ENCODE results near the gene DNAJB8. TPM values are rescaled to one million over a fixed set of nuclear protein-coding genes. Genes with fewer than 3 reads are reported as not detected.
A peak's percentile ranks its signal among the peaks of the same experiment; 100 is the strongest.

The DNAJB8 gene
- total RNA-seq, 3 donors from 2014 or later (not counting 1 experiment from before 2014, with no cell fraction given), result not detected

- Histone ChIP-seq H3K4me1 (ENCODE audit: control insufficient read depth, insufficient read depth, low read length) (no peaks in the 10 kb centered on the region), H3K9me3 (ENCODE audit: control insufficient read depth, insufficient read depth, low read length) (no peaks in the 10 kb centered on the region), H3K4me3 (ENCODE audit: low read length) (no peak overlapping the region), H3K27ac (ENCODE audit: low read length) (no peak overlapping the region), H3K27me3 (ENCODE audit: control insufficient read depth, insufficient read depth, low read length) (no peaks in the 10 kb centered on the region), H3K36me3 (ENCODE audit: control insufficient read depth, insufficient read depth, low read length) (no peaks in the 10 kb centered on the region)
- no peak for DNase-seq
- H3K27ac Mint-ChIP-seq, result no peak overlapping the region
- H3K27me3 Mint-ChIP-seq (ENCODE audit: low read depth in 2 of 2), result no peaks in the 10 kb centered on the region
- TF ChIP-seq, protein P1, sequence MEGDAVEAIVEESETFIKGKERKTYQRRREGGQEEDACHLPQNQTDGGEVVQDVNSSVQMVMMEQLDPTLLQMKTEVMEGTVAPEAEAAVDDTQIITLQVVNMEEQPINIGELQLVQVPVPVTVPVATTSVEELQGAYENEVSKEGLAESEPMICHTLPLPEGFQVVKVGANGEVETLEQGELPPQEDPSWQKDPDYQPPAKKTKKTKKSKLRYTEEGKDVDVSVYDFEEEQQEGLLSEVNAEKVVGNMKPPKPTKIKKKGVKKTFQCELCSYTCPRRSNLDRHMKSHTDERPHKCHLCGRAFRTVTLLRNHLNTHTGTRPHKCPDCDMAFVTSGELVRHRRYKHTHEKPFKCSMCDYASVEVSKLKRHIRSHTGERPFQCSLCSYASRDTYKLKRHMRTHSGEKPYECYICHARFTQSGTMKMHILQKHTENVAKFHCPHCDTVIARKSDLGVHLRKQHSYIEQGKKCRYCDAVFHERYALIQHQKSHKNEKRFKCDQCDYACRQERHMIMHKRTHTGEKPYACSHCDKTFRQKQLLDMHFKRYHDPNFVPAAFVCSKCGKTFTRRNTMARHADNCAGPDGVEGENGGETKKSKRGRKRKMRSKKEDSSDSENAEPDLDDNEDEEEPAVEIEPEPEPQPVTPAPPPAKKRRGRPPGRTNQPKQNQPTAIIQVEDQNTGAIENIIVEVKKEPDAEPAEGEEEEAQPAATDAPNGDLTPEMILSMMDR (IDR thresholded peaks at IDR 0.05), result no peak
- intact Hi-C loops (cut with micrococcal nuclease), result no loop called here
- no peak overlapping the region for H3K4me3 Mint-ChIP-seq
- H3K9me3 Mint-ChIP-seq, result no peaks in the 10 kb centered on the region
- no peak for ATAC-seq
- H3K4me1 Mint-ChIP-seq, result no peaks in the 10 kb centered on the region
- WGBS (ENCODE audit: insufficient coverage), result 98% methylated on average over 4 of the region's 4 CpGs
- H3K36me3 Mint-ChIP-seq, result no peaks in the 10 kb centered on the region
Observed at GRCh38 chr3:128419311-128419710, 47.4 kb downstream of the DNAJB8 start.

- no peaks in the 10 kb centered on the region for H3K27me3 ChIP-seq (ENCODE audit: control insufficient read depth, insufficient read depth, low read length)
- WGBS (ENCODE audit: insufficient coverage), result 83% methylated on average over 2 of the region's 2 CpGs
- intact Hi-C loops (cut with micrococcal nuclease), result no loop called here
- Mint-ChIP-seq H3K4me3 (no peak overlapping the region), H3K36me3 (no peaks in the 10 kb centered on the region), H3K9me3 (no peaks in the 10 kb centered on the region), H3K4me1 (no peaks in the 10 kb centered on the region), H3K27ac (no peak overlapping the region), H3K27me3 (ENCODE audit: low read depth in 2 of 2) (no peaks in the 10 kb centered on the region)
- no peaks in the 10 kb centered on the region for H3K9me3 ChIP-seq (ENCODE audit: control insufficient read depth, insufficient read depth, low read length)
- DNase-seq (no peak), ATAC-seq (no peak)
- no peak overlapping the region for H3K4me3 ChIP-seq (ENCODE audit: low read length)
- no peaks in the 10 kb centered on the region for H3K4me1 ChIP-seq (ENCODE audit: control insufficient read depth, insufficient read depth, low read length)
- TF ChIP-seq, protein P1 (IDR thresholded peaks at IDR 0.05), result no peak
- no peak overlapping the region for H3K27ac ChIP-seq (ENCODE audit: low read length)
- H3K36me3 ChIP-seq (ENCODE audit: control insufficient read depth, insufficient read depth, low read length), result no peaks in the 10 kb centered on the region
Observed at GRCh38 chr3:128418900-128419299, 47.8 kb downstream of the DNAJB8 start.

- no peaks in the 10 kb centered on the region for H3K27me3 Mint-ChIP-seq (ENCODE audit: low read depth in 2 of 2)
- Histone ChIP-seq H3K36me3 (ENCODE audit: control insufficient read depth, insufficient read depth, low read length) (no peaks in the 10 kb centered on the region), H3K9me3 (ENCODE audit: control insufficient read depth, insufficient read depth, low read length) (no peaks in the 10 kb centered on the region), H3K27ac (ENCODE audit: low read length) (no peak overlapping the region), H3K27me3 (ENCODE audit: control insufficient read depth, insufficient read depth, low read length) (no peaks in the 10 kb centered on the region), H3K4me1 (ENCODE audit: control insufficient read depth, insufficient read depth, low read length) (no peaks in the 10 kb centered on the region), H3K4me3 (ENCODE audit: low read length) (no peak overlapping the region)
- peak overlapping the region in 1 of 2 donors; percentile 31 for H3K27ac Mint-ChIP-seq
- no peak overlapping the region for H3K4me3 Mint-ChIP-seq
- DNase-seq (no peak), ATAC-seq (peak in 2 of 3 donors; percentile 33 to 65)
- intact Hi-C loops (cut with micrococcal nuclease), result no loop called here
- TF ChIP-seq, protein P1 (IDR thresholded peaks at IDR 0.05), result no peak
- WGBS (ENCODE audit: insufficient coverage), result 88% methylated on average over 12 of the region's 12 CpGs
- H3K9me3 Mint-ChIP-seq, result no peaks in the 10 kb centered on the region
- no peaks in the 10 kb centered on the region for H3K36me3 Mint-ChIP-seq
- peaks cover 0 to 6% of the 10 kb centered on the region in 2 donors for H3K4me1 Mint-ChIP-seq
Observed at GRCh38 chr3:128416578-128417211, 50.0 kb downstream of the DNAJB8 start.

Measured in natural killer cell (primary cell).